SK-MEL-5 (cell line): ENCODE measurements around the gene ANKRD33B. TPM values are rescaled to one million over a fixed set of nuclear protein-coding genes. Genes with fewer than 3 reads are reported as not detected.
"Not testable (repeated sequence)": the region's sequence is repeated elsewhere in the genome, so short reads cannot be mapped to it uniquely, and the experiment has no call there.

Source experiments
- DNase-seq: peaks from one replicate; pipeline ENCODE4 v3.0.0-alpha.2; 2016; ENCODE audit warnings: low read depth, low spot score
- in situ Hi-C: cut with HindIII; loops from 2 replicates; pipeline ENCODE4 v1.10.0; 2016; ENCODE audit warnings: low sequenced_read_pairs, high pct_unique_total_duplicates, low pct_unique_long_range_greater_than_20kb
- total RNA-seq: library from RNA; depleted of rRNA; stranded (reverse); fragments of >200 nt; shearing (Covaris generic); gene quantifications from 2 replicates; pipeline ENCODE4 v1.2.3, GENCODE V29; 2014

The ANKRD33B gene
- total RNA-seq, 1 experiment from 2014 or later, result 1.3 TPM

- in situ Hi-C loops, result no loop called here
- no peak for DNase-seq
These were observed 3.3 kb downstream of the ANKRD33B start for GRCh38 chr5:10567121-10567591.

GRCh38 chr5:10567781-10568321 lies 4.0 kb downstream of the ANKRD33B start:
- in situ Hi-C loops, result no loop called here
- DNase-seq, result no peak

- in situ Hi-C loops, DNase-seq: not testable (repeated sequence)
These were observed 6.7 kb downstream of the ANKRD33B start for GRCh38 chr5:10570540-10570939.

GRCh38 chr5:10572451-10572850 lies 8.6 kb downstream of the ANKRD33B start:
- in situ Hi-C loops, result no loop called here
- DNase-seq, result no peak

- DNase-seq, result no peak
- in situ Hi-C loops, result no loop called here
These were observed 9.7 kb downstream of the ANKRD33B start for GRCh38 chr5:10573487-10574145.

- in situ Hi-C loops, DNase-seq: not testable (repeated sequence)
These were observed 11.0 kb downstream of the ANKRD33B start for GRCh38 chr5:10574879-10575278.

GRCh38 chr5:10576121-10576789 lies 12.4 kb downstream of the ANKRD33B start:
- DNase-seq, result peak; percentile 41
- in situ Hi-C loops, result no loop called here

GRCh38 chr5:10576790-10577189 lies 12.9 kb downstream of the ANKRD33B start:
- in situ Hi-C loops, result no loop called here
- DNase-seq, result no peak

- in situ Hi-C loops, result no loop called here
- no peak for DNase-seq
These were observed 13.8 kb downstream of the ANKRD33B start for GRCh38 chr5:10577371-10578292.

GRCh38 chr5:10578293-10578665 lies 14.4 kb downstream of the ANKRD33B start:
- DNase-seq, result no peak
- in situ Hi-C loops, result no loop called here

GRCh38 chr5:10578869-10579268 lies 15.0 kb downstream of the ANKRD33B start:
- DNase-seq, result no peak
- in situ Hi-C loops, result no loop called here

- in situ Hi-C loops, result no loop called here
- DNase-seq, result no peak
These were observed 16.0 kb downstream of the ANKRD33B start for GRCh38 chr5:10579536-10580521.

GRCh38 chr5:10580531-10581423 lies 16.9 kb downstream of the ANKRD33B start:
- DNase-seq, result no peak
- in situ Hi-C loops, result no loop called here

GRCh38 chr5:10581424-10581748 lies 17.5 kb downstream of the ANKRD33B start:
- in situ Hi-C loops, result no loop called here
- DNase-seq, result no peak

- DNase-seq, result peak; percentile 19
- in situ Hi-C loops, result no loop called here
These were observed 18.1 kb downstream of the ANKRD33B start for GRCh38 chr5:10581867-10582511.

GRCh38 chr5:10582512-10582897 lies 18.6 kb downstream of the ANKRD33B start:
- in situ Hi-C loops, result no loop called here

More at GRCh38 chr5:10582512-10582897, 18.6 kb downstream of the ANKRD33B start:
- DNase-seq, result no peak
